Liver (tissue), 2 donors: ENCODE results near the gene TMIE.

ENCODE experiments used
- REST ChIP-seq: IDR thresholded peaks from 2 replicates; pipeline ENCODE4 v1.6.1; 2016; ENCODE audit warnings: antibody characterized with exemption, mild to moderate bottlenecking
- YY1 ChIP-seq: IDR thresholded peaks from 2 replicates; pipeline ENCODE4 v1.6.1; 2016; ENCODE audit warnings: antibody characterized with exemption, mild to moderate bottlenecking
- TF ChIP-seq, protein P1 (sequence below): fragments of 150-350 bp; IDR thresholded peaks from 2 replicates; pipeline ENCODE4 v1.5.1; 2017; ENCODE audit warnings: improper control_type of control experiment, low read depth, low read length; ENCODE audit not compliant: missing input control
- donor health status: healthy.

GRCh38 chr3:46662771-46663551 lies 38.2 kb upstream of the TMIE start:
- TF ChIP-seq, protein P1, sequence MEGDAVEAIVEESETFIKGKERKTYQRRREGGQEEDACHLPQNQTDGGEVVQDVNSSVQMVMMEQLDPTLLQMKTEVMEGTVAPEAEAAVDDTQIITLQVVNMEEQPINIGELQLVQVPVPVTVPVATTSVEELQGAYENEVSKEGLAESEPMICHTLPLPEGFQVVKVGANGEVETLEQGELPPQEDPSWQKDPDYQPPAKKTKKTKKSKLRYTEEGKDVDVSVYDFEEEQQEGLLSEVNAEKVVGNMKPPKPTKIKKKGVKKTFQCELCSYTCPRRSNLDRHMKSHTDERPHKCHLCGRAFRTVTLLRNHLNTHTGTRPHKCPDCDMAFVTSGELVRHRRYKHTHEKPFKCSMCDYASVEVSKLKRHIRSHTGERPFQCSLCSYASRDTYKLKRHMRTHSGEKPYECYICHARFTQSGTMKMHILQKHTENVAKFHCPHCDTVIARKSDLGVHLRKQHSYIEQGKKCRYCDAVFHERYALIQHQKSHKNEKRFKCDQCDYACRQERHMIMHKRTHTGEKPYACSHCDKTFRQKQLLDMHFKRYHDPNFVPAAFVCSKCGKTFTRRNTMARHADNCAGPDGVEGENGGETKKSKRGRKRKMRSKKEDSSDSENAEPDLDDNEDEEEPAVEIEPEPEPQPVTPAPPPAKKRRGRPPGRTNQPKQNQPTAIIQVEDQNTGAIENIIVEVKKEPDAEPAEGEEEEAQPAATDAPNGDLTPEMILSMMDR = no peak
- TF ChIP-seq YY1 (no peak), REST (no peak)
